Neutrophil (primary cell): ENCODE results near the gene CD300LB.
"Not testable (repeated sequence)": the region's sequence is repeated elsewhere in the genome, so short reads cannot be mapped to it uniquely, and the experiment has no call there.

Source experiments
- H3K27ac ChIP-seq: fragments of 200-600 bp; sonication (generic); 2 replicates; pipeline ENCODE4 v1.5.1; 2016; ENCODE audit warnings: mild to moderate bottlenecking, moderate library complexity
- H3K27me3 ChIP-seq: fragments of 200-600 bp; sonication (generic); 2 replicates; pipeline ENCODE4 v1.6.0; 2016; ENCODE audit warnings: mild to moderate bottlenecking
- H3K36me3 ChIP-seq: fragments of 200-600 bp; sonication (generic); 2 replicates; pipeline ENCODE4 v1.5.1; 2017
- H3K4me1 ChIP-seq, 2 experiments: fragments of 200-600 bp in 1 of 2; sonication (generic) in 1 of 2; 1 replicate in 1 of 2; 2 replicates in 1 of 2; pipeline versions ENCODE4 v1.5.1 to v1.6.1; 2013 to 2016; ENCODE audit warnings: low read depth in 1 of 2, low read length in 1 of 2, mild to moderate bottlenecking in 1 of 2, moderate library complexity in 1 of 2; ENCODE audit not compliant: control insufficient read depth in 1 of 2, insufficient read depth in 1 of 2
- H3K4me3 ChIP-seq, 2 experiments: fragments of 200-600 bp in 1 of 2; sonication (generic) in 1 of 2; 1 replicate in 1 of 2; 2 replicates in 1 of 2; pipeline ENCODE4 v1.5.1; 2013 to 2016; ENCODE audit warnings: low read depth in 1 of 2, low read length in 1 of 2, mild to moderate bottlenecking in 1 of 2, moderate library complexity in 1 of 2
- H3K9me3 ChIP-seq: fragments of 200-600 bp; sonication (generic); 2 replicates; pipeline ENCODE4 v1.5.1; 2016
- TF ChIP-seq, protein P1 (sequence below): fragments of 200-600 bp; sonication (generic); IDR thresholded peaks from 2 replicates; pipeline ENCODE4 v1.5.1; 2016; ENCODE audit warnings: antibody characterized with exemption

The CD300LB gene

DNA sequence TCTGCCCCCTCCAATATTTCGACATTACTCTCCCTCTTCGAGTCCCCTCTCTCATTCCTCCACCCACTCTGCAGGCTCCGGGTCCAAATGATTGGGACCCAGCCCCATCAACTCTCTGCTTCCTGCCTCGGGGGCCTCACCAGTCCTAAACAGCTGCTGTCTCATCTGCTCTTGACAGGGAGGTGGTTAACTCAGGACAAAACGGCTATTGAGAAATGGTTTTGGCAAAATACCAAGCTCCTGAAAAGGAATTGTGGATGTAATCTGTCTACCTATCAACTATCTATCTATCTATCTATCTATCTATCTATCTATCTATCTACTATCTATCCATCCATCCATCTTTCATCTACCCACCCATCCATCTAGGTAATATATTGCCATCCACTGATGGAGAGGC lies 33.9 kb upstream of the CD300LB start:
- Histone ChIP-seq H3K4me3 (no peak overlapping the region), H3K27me3 (peaks cover 75% of the 10 kb centered on the region), H3K36me3 (no peaks in the 10 kb centered on the region), H3K9me3 (no peaks in the 10 kb centered on the region), H3K27ac (no peak overlapping the region), H3K4me1 (peaks cover 25 to 42% of the 10 kb centered on the region in 2 experiments)
- TF ChIP-seq, protein P1, sequence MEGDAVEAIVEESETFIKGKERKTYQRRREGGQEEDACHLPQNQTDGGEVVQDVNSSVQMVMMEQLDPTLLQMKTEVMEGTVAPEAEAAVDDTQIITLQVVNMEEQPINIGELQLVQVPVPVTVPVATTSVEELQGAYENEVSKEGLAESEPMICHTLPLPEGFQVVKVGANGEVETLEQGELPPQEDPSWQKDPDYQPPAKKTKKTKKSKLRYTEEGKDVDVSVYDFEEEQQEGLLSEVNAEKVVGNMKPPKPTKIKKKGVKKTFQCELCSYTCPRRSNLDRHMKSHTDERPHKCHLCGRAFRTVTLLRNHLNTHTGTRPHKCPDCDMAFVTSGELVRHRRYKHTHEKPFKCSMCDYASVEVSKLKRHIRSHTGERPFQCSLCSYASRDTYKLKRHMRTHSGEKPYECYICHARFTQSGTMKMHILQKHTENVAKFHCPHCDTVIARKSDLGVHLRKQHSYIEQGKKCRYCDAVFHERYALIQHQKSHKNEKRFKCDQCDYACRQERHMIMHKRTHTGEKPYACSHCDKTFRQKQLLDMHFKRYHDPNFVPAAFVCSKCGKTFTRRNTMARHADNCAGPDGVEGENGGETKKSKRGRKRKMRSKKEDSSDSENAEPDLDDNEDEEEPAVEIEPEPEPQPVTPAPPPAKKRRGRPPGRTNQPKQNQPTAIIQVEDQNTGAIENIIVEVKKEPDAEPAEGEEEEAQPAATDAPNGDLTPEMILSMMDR, result no peak

DNA sequence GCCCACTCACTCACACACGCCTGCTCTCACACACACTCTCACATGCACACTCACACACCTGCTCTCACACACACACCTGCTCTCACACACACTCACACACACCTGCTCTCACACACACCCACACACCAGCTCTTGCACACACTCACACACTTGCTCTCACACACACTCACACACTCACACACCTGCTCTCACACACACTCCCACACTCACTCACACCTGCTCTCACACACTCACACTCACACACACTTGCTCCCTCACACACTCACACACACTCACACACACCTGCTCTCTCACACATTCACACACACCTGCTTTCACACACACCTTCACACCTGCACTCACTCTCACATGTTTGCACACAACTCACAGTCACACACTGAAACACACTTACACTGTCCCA lies 32.1 kb upstream of the CD300LB start:
- H3K4me3 ChIP-seq, result no peak overlapping the region
- no peaks in the 10 kb centered on the region for H3K36me3 ChIP-seq
- H3K27ac ChIP-seq, result no peak overlapping the region
- no peaks in the 10 kb centered on the region for H3K9me3 ChIP-seq
- TF ChIP-seq, protein P1, result no peak
- H3K27me3 ChIP-seq, result peaks cover 64% of the 10 kb centered on the region
- peaks cover 9 to 24% of the 10 kb centered on the region in 2 experiments for H3K4me1 ChIP-seq

DNA sequence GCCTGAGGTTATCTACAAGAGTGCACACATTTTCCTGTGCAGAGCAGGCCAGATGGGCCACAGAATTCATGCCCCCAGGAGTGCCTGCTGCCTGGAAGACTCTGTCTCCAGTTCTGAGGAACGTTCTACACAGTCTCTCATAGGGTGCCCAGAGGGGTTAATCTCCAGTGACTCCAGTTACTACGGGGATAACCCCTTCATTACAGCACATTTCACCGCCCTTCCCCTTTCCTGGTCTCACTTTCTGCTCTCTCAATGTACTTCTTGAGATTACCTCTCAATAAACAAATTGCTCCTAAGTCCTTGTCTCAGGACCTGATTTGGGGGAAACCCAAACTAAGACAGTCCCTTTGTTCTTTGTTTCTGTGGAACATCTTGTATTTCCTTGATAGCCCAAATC lies 30.3 kb upstream of the CD300LB start:
- TF ChIP-seq, protein P1, result no peak
- Histone ChIP-seq H3K9me3 (no peaks in the 10 kb centered on the region), H3K27ac (no peak overlapping the region), H3K27me3 (peaks cover 55% of the 10 kb centered on the region), H3K4me3 (no peak overlapping the region), H3K36me3 (no peaks in the 10 kb centered on the region), H3K4me1 (peaks cover 0 to 6% of the 10 kb centered on the region in 2 experiments)

DNA sequence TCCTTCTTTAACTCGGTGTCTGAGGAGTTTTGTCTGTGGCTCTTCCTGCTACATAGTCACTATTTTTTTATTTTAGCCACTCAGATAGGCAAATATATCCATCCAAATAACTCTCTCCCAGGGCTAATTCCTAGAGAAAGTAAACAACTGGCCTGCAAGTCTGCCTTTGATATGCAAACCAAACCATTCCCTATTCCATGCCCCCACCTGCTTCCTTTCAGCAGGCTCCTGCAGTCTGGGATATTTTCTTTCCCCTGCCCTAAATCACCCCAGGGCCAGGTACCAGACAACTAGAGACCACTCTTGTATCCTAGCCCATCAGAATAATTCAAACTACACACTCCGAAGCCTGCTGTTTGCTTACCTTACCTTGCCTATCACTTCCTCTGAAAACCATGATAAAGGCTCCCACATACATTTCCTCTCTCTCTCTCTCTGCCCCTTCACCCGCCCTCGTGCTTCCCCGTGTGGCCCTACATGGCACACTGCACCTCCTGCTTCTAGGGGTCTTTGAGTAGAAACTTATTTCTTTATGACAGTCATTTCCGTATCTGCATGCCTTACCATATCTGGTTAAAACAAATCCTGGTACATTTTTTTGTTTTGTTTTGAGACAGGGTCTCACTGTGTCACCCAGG lies 27.7 kb upstream of the CD300LB start:
- Histone ChIP-seq H3K9me3 (no peaks in the 10 kb centered on the region), H3K4me1 (no peaks in the 10 kb centered on the region), H3K27ac (no peak overlapping the region), H3K27me3 (peaks cover 33% of the 10 kb centered on the region), H3K4me3 (no peak overlapping the region), H3K36me3 (no peaks in the 10 kb centered on the region)
- TF ChIP-seq, protein P1, result no peak

DNA sequence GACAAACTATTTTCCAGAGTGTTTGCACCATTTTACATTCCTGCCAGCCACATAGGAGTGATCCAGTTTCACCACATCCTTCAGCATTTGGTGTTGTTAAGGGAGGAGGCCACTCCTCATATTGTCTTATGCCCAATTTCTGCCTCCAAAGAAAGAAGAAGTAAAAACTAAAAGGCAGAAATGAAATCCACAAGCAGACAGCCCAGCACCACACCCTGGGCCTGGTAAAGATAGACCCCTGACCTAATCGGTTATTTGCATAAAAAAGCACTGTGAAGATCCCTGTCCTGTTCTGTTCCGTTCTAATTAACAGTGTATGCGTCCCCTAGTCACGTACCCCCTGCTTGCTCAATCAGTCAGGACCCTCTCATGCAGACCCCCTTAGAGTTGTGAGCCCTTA lies 27.1 kb upstream of the CD300LB start:
- not testable (repeated sequence) for H3K36me3 ChIP-seq, H3K4me3 ChIP-seq, H3K9me3 ChIP-seq, H3K4me1 ChIP-seq, H3K27ac ChIP-seq
- peaks cover 32% of the 10 kb centered on the region for H3K27me3 ChIP-seq

DNA sequence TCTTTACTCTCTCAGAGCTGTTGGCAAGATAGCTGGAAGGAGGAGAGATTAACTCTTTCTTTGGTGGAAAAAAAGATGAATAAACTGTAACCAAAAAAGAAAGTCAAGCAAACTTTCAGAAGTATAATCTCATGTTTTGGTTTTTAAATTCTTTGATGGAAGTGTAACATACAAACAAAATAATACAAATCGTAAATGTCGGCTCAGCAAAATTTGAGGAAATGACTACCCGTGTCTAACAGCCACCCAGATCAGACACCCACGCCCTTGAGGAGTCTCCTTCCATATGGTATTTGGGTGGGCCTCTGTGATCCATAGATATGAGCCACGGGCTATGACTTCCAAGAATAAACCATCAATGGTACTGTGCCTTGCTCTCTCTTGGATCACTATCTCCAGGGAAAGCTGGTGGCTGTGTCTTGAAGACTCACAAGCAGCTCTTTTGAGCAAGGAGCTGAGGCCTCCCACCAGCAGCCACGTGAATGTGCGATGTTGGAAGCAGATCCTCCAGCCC lies 24.2 kb upstream of the CD300LB start:
- Histone ChIP-seq H3K27ac (no peak overlapping the region), H3K4me3 (no peak overlapping the region), H3K9me3 (no peaks in the 10 kb centered on the region), H3K36me3 (no peaks in the 10 kb centered on the region), H3K4me1 (no peaks in the 10 kb centered on the region), H3K27me3 (peaks cover 14% of the 10 kb centered on the region)
- TF ChIP-seq, protein P1, result no peak
